GM12801 (cell line): ENCODE results near the gene MARVELD1.

ENCODE experiments used
- TF ChIP-seq, protein P1 (sequence below): IDR thresholded peaks from one replicate; pipeline ENCODE4 v1.5.1; 2011; ENCODE audit warnings: control low read depth; ENCODE audit not compliant: insufficient read length; ENCODE audit errors: extremely low read depth

MARVELD1 gene

DNA sequence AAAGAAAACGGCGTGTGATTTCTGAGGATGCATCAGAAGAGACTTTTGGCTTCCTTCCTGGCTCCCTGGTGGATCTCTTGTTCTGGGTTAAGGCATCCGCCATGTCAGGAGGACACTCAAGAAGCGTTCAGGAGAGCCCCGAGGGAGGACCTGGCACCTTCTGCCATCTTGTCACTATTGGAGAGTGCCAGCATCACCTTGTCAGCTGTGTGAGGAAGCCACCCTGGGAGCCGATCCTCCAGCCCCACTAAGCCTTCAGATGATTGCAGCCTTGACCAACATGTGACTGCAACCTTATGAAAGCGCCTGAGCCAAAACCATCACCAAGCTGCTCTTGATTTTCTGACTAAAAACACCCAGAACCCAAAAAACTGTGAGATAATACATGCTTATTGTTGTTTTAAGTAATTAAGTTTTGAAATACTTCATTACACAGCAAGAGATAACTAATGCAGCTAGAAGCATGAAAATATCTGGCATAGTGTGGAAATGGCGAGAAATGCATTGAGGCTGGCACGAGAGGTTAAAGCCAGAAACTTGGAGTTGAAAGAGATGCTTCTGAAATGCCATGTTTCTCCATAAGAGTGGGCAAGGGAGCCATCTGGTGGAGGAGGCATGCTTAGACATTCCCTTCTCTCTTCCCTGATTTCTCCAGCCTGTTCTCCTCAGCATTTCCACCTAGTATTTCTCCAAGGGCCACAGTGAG, 18.0 kb downstream of the MARVELD1 start:
- TF ChIP-seq, protein P1, sequence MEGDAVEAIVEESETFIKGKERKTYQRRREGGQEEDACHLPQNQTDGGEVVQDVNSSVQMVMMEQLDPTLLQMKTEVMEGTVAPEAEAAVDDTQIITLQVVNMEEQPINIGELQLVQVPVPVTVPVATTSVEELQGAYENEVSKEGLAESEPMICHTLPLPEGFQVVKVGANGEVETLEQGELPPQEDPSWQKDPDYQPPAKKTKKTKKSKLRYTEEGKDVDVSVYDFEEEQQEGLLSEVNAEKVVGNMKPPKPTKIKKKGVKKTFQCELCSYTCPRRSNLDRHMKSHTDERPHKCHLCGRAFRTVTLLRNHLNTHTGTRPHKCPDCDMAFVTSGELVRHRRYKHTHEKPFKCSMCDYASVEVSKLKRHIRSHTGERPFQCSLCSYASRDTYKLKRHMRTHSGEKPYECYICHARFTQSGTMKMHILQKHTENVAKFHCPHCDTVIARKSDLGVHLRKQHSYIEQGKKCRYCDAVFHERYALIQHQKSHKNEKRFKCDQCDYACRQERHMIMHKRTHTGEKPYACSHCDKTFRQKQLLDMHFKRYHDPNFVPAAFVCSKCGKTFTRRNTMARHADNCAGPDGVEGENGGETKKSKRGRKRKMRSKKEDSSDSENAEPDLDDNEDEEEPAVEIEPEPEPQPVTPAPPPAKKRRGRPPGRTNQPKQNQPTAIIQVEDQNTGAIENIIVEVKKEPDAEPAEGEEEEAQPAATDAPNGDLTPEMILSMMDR, result no peak

DNA sequence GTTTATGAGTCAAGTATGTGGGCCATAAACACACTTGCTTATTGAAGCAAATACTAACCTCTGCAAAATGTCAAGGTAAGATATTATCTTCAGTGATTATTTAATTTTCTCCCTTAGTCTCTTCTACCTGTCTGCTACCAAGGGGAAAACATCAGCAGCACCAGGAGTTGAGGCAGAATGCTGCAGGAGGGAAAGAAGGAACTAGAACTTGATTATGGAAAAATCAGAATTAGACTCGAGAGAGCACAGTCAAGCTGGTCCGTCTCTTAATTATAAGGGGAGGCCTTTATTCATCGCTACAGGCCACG, 18.5 kb downstream of the MARVELD1 start:
- TF ChIP-seq, protein P1, result no peak

DNA sequence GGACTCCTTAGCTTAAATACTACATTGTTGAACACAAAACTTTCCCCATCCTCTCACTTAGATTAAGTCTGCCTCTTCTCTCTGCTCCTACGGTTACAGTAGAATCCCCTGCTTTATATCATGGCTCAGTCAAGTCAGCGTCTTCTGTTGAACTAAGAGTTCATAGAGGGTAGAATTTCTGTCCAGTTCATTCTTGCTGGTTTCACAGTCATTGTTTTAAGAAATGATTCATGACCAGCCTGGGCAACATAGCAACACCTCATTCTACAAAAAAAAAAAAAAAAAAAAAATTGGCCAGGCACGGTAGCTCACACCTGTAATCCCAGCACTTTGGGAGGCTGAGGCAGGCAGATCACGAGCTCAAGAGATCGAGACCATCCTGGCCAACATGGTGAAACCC, 19.7 kb downstream of the MARVELD1 start:
- TF ChIP-seq, protein P1, result no peak

DNA sequence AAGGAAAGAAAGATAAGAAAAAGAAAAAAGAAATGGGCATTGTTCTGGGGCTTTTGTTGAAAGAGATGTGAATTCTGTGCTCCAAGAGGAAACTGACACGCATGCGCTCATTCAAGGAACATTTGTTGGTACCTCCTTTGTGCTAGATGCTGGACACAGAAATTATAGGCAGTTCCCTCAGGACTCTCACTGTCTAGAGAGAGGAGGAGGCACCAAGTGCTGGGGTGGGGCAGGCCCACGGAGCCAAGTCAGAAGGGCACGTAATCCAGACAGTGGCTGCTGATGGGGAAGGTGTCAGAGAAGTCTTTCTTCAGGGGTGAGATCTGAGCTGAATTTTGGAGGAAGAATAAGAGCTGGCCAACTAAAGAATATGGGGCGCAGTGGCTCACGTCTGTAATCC, 20.5 kb downstream of the MARVELD1 start:
- TF ChIP-seq, protein P1, result no peak

DNA sequence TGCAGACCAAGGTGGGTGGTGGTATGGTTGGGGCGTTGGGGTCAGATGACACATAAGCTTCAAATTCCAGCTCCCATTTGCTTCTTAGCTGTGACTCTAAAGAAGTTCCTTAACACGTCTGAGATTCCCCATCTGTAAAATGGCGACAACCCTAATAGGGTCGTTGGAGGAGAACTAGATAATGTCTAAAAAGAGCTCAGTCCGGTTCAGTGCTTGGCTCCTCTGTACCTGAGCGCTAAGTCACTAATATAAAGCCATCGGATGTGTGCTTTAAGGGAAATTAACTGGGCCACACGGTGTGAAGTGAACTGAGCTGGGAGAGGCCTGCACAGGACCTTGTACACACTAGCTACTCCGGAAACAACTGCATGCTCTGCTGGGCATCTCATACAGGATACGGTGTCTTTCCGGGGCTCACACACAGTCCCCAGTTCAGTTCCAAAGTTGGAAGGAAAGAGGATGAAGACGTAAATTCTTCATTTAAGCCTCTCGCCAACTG, 22.9 kb downstream of the MARVELD1 start:
- TF ChIP-seq, protein P1, result no peak

DNA sequence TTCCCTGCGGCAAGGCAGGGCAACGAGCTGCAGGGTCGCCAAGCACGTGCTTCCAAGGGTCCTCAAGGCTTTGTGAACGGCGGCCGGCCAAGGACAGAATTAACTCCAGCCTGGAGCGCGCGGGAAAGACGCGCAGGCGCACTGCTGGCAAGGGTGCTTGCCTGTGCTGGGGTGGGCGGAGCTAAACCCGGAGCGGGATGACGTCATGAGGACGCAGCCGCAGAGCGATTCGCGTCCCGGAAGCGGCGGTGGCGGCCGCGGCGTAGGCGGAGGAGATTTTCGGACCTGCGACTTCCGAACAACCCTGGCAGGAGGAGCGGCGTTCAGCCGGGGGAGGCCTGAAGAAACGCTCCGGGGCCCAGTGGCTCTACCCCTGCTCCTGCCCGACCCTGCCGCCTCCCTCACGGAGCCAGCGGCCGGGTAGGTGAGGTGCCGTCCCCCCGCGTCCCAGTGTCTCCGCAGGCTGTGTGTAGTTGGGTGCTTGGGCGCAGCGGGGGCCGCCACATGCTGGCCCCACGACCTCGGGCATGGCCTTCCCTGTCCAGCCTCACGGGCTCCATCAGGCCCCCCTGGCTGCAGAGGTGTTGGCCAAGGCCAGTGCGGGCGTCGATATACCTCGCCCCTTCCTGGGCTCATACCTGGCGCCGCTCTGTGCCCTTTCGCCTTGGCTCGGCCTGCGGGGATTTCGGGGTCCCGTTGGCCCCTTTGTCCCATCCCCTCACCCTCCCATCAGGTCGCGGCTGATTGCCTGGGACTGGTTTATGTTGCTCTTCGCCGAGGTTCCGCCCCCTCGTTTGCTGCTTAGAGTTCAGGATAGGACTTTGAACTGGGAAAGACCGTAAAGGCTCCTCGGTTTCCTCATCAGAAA, 23.6 kb downstream of the MARVELD1 start, which contains the start of gene ZFYVE27:
Gene ZFYVE27, plus strand, starts transcription at position 227 of the 868 bp plus-strand sequence. CDS start 1,350 bp downstream, outside the sequence.
- TF ChIP-seq, protein P1, result no peak

DNA sequence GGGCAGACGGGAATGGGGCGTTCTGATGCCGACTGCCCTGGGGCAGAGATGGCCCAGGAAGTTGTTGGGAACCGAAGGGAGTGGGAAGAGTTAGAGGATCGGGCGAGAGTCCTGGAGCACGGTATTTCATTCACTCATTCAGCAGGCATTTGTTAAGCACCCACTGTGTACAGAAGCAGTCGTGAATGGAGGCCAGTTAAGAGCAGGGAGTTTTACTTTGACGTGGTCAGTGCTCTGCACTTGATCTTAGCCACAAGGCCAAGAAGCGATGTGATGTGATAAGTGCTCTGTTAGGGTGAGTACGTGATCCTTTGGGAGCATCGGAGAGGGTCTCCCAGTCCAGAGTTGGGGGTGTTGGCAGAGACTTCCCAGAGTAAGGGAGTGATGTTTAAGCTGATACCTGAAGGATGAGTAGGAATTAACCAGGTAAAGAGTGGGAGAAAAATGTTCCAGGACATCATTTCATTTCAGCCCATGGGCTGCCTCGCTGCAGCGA, 24.3 kb downstream of the MARVELD1 start:
- TF ChIP-seq, protein P1, result no peak
